Measurements from ENCODE around the gene TEDC1.

The TEDC1 gene

DNA sequence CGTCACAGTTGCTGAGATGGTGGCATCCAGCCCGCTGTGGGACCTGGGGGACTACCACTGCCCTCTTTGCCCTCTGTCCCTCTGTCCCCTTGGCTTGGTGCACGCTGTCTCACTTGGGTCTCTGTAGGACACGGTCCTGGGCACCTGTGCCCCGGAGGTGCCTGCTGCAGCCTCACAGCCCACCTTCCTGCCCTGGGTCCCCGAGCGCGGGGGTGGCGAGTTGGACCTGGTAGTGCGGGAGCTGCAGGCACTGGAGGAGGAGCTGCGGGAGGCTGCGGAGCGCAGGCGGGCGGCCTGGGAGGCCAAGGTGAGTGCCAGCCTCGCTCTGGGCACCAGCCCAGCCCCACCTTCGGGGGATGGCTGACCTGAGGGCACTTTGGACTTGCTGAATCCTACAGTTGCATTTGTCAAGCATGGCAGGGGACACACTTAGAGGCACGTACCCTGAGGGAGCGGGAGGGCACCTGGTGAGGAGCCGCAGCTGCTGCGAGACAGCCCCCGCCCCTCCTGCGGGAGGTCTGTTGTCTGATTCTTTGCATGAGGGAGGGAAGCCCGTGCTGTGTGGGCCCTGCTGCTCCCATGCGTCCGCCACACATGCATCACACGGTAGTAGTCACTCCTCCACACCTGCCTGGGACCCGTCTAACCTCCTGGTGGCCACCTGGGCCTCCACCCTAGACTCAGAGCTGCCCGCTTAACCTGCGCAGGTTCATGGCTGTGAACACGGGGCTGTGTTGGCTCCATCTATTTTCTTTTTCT lies 6.8 kb downstream of the TEDC1 start:
- no peak for DNase-seq

DNA sequence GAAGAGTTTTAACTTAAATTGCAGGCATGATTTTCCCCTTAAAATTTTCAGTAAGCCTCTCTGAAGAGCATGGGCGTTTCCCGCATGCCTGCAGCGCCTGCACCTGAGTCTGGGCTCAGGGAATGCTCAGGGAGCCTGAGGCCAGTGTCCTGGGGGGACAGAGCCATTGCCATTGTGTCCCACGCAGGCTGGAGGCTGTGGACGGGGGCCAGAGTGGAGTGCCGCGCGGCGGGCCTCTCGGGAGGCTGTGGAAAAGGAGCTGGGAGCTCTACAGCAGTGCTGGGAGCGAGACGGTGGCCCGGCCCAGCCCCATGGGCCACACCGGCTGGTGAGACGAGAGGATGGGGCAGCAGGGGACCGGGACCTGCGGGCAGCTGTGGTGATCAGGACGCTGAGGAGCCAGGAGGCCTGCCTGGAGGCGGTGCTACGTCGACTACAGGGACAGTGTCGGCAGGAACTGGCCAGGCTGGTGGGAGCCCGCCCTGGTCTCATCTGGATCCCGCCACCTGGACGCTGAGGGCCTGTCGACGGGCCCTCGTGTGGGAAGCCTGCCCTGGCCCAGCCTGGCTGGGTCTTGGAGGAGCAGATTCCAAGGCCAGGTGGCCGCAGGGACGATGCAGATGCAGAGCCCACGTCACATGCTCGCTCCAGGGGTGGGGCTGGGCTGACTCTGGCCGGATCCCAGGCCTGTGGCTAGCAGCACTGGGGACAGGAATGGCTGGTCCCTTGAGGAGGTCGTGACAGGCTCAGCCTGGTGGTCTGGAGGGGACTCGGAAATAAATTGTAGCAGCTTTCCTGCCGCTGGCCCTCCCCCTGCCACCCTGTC lies 7.6 kb downstream of the TEDC1 start:
- DNase-seq: no peak

GRCh38 chr14:105499256-105500035 lies 8.4 kb downstream of the TEDC1 start:
- no peak for DNase-seq

- DNase-seq: no peak
These were observed 9.1 kb downstream of the TEDC1 start for GRCh38 chr14:105500036-105500725.

- no peak for DNase-seq
These were observed 9.7 kb downstream of the TEDC1 start for GRCh38 chr14:105500726-105501101.

GRCh38 chr14:105501504-105502291 lies 10.7 kb downstream of the TEDC1 start:
- no peak for DNase-seq

DNA sequence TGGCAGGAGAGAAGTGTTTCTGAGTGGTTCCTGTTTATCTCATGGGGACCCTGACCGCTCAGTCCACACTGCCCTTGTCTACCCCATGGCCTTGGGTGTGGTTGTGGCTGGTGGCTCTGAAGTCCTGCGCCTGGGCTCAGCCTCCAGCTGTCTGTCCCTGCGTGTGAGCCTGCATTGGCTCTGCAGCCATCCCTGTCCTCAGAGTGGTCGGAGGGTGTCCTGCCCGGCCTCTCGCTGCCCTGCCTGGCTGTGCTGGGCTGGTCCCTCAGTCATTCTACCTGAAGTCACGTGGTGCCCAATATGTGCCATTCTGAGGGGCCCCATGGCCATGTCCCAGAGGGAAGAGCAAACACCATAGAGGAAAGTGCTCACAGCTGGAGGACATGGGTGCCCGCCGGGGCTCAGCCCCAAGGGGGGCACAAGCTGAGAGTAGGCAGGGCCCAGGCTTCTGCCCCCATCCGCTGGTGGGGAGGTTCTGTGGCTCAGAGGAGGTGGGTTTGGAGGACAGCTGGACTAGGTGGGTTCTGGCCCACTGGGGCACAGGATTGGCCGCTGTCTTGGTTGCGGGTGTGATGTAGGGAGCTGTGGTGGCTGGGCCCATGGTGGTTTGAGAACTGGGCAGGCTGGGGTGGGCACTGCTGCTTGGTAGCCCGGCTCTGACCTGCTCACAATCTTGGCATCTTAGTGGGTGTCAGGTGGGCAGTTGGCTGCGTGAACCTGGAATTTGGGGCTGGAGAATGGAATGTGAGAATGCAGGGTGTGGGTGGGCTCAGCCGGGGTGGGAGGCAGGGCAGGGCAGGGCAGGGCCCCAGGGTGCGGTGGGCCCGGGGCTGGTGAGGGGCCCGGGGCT lies 11.6 kb downstream of the TEDC1 start:
- no peak for DNase-seq

GRCh38 chr14:105503296-105503640 lies 12.2 kb downstream of the TEDC1 start:
- DNase-seq: no peak

DNA sequence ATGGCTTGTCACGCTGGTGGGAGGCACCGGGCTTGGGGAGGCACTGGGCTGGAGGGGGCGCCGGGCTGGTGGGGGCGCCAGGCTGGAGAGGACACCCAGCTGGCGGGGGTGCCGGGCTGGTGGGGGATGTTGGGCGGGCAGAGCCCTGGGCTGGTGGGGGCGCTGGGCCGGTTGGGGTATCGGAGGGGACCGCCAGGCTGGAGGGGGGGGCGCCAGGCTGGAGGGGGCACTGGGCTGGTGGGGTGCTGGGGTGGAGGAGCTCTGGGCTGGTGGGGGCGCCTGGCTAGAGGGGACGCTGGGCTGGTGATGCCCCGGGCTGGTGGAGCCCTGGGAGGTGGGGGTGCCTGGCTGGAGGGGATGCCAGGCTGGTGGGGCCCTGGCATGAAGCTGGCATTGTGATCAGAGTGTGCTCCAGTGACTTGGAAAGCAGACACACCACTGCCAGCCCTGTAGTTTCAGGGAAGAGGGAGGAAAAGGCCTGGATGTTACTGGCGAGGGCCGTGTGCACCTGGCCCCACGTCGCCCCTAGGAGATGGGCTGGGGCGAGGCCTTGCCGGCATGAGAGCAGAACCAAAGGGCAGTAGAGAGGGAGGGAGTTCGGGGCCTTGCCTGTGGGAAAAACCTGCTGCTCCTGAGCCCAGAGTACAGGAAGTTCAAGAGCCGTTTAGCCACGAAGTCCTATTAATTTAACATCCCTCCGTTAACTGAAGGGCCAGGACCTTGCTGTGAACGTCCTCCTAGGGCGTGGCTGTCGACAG lies 13.1 kb downstream of the TEDC1 start:
- DNase-seq: no peak

DNA sequence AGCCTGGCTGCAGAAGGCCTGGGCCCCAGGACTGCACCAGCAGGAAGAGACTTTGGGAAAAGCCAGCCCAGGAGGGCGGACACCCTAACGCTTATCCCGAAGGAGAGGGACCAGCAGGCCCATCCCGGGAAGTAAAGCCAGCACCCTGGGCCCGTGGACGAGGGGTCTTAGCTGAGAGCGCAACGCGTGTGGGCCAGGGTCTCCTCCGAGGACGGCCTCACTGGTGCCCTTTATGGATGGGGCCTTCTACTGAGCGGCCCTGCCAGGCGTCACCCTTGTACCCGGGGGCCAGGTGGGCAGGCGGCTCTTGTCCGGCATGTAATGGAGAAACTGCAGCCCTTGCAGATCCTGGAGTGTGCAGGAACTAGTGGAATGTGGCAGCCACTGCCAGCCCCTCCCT lies 14.1 kb downstream of the TEDC1 start:
- DNase-seq: no peak

GRCh38 chr14:105507247-105507646 lies 16.2 kb downstream of the TEDC1 start:
- no peak for DNase-seq

GRCh38 chr14:105508069-105508468 lies 17.0 kb downstream of the TEDC1 start:
- DNase-seq: no peak

DNA sequence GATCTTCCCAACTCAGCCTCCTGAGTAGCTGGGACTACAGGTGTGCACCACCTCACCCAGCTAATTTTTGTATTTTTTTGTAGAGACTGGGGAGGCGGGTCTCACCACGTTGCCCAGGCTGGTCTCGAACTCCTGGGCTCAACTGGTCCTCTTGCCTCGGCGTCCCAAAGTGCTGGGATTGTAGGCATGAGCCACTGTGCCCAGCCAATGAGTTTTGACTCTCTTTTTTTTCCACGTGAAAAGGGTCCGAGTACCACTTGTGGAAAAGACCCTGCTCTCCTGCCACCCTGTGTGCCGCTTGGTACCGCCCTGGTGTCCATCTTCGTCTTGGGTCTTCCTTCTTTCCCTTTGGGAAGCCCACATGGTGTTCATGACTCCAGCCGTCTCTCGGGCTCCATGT lies 17.6 kb downstream of the TEDC1 start:
- DNase-seq: no peak

DNA sequence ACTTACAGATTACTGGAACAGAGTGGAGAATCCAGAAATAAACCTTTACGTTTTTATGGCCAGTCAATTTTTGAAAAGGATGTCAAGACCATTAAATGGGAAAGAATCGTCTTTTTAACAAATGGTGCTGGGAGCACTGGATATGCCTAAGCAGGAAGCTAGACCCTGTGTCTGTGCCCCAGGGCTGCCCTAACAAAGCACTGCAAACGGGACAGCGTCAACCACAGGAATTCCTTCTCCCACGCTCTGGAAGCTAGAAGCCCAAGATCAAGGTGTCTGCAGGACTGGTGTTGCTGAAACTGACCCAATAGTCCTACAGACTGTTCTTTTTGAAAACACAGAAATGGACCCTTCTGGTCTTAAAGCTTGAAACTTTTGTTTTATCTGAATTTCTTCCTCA lies 26.1 kb downstream of the TEDC1 start:
- DNase-seq: no peak

DNA sequence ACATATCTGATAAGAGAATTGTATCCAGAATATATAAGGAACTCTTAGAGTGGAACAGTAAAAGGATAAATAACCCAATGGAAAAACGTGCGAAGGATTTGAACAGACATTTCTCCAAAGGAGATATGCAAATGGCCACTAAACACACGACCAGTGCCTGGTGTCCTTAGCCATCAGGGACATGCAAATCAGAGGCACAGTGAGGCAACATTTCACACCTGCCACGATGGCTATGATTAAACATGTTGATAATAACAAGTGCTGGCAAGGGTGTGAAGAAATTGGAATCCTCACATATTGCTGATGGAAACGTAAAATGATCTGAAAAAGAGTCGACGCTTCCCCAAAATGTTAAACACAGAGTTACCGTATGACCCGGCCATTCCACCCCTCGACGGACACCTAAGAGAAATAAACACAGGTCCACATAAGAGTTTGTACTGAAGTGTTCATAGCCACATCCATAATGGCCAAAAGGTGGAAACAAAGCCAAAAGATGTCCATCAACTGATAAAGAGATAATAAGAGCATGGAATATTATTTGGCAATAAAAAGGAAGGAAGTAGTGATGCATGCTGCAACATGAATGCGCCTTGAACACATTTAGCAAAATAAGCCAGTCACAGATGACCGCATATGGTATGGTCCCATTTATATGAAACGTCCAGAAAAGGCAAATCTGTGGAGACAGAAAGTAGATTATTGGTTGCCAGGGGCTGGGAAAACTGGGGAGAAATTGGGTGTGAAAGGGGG lies 29.1 kb downstream of the TEDC1 start:
- DNase-seq: no peak

DNA sequence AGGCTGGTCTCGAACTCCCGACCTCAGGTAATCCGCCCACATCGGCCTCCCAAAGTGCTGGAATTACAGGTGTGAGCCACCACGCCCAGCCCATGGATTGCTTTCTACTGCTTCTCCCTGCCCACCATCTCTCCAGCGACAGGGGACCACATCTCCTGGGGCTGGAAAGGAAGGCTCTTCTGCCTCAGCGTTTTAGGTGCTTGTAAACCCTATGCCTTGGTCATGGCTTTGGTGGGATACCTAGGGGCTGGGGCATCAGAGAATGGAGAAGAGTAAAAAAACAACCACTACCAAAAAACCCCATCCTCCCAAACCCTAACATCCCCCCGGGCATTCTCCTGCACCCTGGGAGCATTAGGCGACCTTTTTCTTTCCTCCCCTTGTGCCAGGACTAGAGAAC lies 34.3 kb downstream of the TEDC1 start:
- no peak for DNase-seq

DNA sequence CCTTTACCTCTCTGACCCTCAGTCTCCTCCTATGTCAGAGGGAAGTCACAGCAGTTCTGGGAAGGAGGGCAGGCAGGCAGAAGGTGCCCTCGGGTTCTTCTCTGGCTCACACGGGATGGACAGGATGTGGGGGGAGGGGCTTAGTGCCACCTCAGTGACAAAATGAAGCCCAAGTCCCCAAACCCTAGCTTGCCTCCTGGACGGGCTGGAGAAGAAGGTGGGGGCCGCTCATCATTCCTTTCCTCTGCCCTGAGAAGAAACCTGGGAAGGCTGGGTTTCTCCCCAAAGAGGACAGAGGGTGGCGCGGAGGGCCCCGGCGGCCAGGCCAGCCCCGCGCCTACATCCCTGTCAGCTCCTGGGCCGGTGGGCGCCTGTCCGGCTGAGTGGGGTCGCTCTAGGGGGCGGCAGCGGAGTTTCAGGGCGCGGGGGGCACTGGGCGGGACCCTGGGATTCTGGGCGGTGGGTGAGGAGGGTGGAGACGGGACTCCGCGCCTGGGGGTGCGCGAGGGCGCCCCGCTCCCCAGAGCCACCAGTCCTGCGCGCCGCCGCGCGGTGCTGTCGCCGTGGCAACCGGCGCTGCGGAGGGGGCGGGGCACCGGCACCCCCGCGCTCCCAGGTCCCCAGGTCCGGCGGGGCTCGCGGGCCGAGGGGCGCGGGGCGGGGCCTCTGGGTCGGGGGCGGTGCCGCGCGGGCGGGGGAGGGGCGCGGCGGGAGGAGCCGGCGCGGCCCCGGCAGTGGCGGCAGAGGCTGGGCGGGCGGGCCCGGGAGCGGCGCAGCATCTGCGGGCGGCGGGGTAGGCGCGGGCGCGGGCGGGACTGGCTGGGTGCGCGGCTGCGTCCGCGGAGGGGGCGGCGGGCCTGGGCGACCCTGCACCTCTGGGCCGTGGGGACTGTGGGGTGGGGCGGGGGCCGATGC lies 35.1 kb downstream of the TEDC1 start, which contains the start of gene TMEM121:
TSS of gene TMEM121 (plus strand) at position 723 of the 915 bp plus-strand sequence. CDS start 2,252 bp downstream, outside the sequence.
- no peak for DNase-seq

DNA sequence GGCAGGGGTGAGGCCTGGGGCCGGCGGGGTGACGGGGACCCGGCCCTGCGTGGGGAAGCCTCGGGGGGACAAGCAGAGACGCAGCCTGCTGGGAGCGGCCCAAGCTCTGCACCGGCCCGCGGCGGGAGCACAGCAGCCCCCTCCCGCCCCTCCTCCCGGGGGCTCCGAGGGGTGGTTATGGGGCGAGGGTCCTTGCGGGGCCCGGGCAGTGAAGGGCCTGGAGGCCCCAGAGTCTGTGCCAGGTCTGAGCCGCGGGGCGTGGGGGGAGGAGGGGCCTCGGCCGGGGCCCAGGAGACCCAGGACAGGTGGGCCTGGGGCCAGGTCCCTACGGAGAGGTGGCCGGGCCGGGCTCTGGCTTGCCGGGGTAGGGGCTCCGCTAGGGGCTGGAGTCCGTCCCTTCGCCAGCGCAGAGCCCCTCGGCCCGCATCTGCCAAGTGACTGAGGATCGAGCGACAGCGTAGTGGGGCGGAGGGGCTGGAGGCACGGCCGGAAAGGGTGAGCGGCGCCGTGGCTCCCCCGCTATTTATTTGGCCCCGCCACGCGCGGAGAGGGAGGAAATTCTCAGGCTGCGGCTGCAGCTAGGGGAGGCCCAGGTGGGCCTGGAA lies 35.8 kb downstream of the TEDC1 start:
- DNase-seq: no peak

Data from activated CD4-positive, alpha-beta T cell treated with anti-CD3 and anti-CD28 coated beads, Interleukin-2, amount 50 U/mL, for 4 hours (primary cell).